ENCODE results near the gene COMMD4.

- TF ChIP-seq POLR2A (IDR thresholded peaks at IDR 0.05) (no peak), CTCF (IDR thresholded peaks at IDR 0.05) (no peak), POLR2AphosphoS5 (IDR thresholded peaks at IDR 0.05) (no peak)
These were observed 18.6 kb downstream of the COMMD4 start for GRCh38 chr15:75354454-75354853.
